HG03520 (cell line): ENCODE results near the gene GPRC5B.

Experiments
- ATAC-seq: cut with Tn5 transposase; IDR thresholded peaks from one replicate; pipeline ENCODE4 v1.9.1; 2021; ENCODE audit warnings: mild to moderate bottlenecking, moderate library complexity; ENCODE audit not compliant: unreplicated experiment

Gene GPRC5B

DNA sequence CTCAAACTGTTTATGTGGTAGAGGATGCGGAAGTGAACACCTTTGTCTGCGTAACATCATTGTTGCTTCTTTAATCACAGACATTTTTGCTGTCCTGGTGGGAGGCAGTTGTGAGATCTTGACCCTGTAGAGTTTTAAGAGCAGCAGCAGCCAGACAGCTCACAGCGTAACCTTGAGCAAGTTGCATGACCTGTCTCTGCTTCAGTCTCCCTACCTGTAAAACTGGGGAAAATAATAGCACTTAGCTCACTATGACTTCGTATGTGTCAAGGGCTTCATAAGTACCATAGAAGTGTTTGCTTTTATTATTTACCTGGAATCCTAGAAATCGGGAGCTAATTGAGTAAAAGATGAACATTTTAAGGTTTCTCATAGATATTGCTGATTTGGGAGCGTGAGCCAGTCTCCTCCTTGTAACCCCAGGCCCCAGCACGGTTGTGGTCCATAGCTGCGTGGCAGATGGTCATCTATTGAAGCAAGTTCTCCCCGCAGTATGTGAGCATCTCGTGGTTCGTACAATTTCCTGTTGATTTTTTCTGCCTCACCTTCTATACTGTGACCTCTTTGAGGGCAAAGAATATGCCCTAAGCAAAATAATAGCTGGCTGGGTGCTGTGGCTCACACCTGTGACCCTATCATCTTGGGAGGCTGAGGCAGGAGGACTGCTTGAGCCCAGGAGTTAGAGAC lies 34.4 kb downstream of the GPRC5B start:
- ATAC-seq, result no peak

DNA sequence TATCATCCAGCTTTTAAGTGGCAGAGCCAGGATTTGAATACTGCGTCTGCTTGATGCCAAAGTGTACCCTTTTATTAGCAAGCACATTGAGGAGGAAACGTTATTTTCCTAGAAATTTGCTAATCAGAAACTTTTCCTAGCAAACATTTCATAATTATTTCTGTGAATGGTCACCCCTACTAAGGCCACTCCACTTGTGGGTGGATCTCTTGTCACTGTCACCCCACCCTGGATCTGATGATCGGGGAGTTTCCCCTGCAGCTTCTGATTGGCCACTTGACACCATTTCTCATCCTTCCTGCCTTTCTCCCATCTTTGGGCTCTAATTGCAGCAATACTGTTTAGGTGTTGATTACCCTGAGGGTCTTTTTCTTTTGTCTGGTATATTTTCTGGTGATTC lies 35.9 kb downstream of the GPRC5B start:
- ATAC-seq, result no peak

- ATAC-seq, result no peak
These were observed 38.2 kb downstream of the GPRC5B start for GRCh38 chr16:19846436-19846835.

DNA sequence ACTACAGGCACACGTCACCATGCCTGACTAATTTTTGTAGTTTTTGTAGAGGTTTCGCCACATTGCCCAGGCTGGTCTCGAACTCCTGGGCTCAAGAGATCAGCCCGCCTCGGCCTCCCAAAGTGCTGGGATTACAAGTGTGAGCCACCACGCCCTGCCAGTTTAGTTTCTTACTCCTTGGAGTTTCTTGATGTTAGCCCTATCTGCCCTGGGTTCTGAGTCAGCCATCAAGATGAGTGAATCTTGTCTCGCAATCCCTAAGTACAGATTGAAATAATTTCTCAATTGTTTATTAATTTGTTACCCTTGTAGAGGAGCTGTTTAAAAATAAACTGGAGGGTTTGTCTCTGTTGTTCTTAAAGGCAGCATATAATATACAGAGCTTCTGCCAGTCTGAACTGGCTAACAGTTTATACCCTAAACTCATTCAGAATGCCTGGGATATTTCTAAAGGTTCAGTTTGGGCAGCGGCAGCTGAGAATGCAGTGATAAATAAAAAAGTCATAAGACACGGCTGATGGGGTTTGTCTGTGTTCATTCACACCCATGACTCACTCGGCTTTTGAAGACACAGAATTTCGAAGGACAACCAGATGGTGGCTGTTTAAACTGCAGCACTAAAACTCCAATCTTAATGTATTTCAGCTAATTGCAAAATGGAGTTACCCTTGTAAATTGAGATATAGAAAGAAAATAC lies 39.6 kb downstream of the GPRC5B start:
- ATAC-seq, result no peak

DNA sequence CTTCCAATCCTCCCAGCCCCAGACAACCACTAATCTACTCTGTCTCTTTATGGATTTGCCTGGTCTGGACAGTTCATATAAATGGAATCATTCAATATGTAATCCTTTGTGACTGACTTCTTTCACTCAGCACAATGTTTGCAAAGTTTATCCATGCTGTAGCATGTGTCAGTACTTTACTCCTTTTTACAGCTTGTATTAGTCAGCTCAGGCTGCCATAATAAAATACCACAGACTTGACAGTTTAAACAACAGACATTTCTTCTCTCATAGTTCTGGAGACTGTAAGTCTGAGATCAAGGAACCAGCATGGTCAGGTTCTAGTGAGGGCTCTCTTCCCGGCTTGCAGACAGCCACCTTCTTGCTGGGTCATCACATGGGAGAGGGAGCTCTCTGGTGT lies 41.3 kb downstream of the GPRC5B start:
- ATAC-seq, result no peak

DNA sequence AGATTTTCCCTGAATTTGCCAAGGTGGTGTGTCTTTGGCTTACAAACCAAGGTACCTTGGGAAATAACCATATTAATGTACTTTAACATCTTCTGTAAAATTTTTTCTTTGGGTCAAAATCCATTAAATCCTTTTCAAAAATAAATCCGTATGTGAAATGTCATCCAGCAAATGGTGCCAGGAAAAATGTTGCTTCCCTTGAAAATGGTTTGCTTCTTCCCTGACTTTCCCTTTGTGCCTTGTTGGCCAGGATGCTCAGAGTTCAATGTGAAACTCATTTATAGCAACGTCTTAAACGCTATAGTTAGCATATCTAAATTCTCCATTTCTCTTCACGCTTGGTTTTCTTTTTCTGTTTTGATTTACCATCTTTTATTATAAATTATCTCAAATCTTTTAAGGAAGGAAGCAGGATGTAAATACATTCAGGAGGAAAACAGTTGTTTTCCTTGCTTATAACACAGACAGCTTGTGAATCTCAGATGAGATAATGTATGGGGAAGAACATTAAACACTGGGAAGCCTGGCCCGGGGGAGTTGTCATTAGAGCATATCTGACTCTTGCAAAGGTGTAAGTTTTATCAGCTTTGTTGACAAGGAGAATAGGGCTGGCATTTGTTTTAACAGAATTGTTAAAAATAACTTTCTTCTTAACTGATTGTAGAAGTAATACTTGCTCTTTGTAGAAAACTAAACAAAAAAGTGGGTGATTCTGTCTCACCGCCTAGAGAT lies 42.1 kb downstream of the GPRC5B start:
- no peak for ATAC-seq

DNA sequence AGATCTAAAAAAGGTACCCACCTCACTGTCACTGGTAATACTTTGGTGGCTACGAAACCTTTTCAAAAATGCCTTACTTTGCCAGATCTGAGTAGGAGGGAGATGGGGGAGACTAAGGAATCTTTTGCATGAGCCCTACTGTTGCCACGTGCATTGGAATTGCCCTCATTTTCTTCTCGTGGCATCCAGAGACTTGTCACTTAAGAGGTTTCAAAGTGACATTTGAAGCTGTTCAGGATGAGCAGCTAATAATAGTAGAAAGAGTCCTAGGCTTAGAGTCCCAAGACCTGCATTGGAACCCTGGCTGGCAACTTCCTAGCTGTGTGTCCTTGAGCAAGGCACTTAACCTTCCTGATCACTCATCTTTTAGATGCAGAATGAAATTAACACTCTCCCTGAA lies 43.5 kb downstream of the GPRC5B start:
- no peak for ATAC-seq

GRCh38 chr16:19840524-19841110 lies 44.0 kb downstream of the GPRC5B start:
- no peak for ATAC-seq

DNA sequence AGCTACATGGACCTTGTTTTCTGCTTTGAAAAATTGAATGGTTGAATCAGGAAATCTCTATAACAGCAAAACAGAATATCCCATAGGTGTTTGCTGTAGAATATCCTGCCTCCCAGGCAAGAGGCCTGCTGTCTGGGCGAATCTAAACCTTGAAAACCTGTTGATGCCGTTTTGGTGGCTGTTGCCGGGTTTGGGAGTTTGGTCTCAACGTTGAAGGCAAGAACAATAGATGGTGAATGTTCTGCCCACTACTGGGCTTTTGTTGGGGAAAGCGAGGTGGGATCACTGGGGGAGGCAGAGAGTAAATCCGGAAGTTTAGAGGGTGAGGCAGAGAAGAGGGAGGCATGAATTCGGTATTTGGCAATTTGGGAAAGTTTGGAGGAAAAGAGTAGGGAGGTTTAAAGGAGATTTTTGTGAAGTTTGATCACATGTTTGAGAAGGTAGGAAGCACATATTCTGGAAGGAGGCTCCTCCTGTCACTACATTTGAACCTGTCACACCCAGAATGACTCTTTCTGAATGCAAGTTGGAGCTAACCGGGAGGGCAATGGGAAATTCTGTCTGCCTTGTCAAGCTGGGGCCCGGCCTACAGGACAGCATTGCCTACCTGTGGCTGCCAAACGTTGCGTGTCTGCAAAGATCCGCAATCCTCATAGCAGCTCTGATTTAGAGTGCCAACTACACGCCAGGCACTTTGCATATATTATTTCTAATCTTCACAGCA lies 46.5 kb downstream of the GPRC5B start:
- ATAC-seq, result no peak

GRCh38 chr16:19837331-19837980 lies 47.2 kb downstream of the GPRC5B start:
- no peak for ATAC-seq

DNA sequence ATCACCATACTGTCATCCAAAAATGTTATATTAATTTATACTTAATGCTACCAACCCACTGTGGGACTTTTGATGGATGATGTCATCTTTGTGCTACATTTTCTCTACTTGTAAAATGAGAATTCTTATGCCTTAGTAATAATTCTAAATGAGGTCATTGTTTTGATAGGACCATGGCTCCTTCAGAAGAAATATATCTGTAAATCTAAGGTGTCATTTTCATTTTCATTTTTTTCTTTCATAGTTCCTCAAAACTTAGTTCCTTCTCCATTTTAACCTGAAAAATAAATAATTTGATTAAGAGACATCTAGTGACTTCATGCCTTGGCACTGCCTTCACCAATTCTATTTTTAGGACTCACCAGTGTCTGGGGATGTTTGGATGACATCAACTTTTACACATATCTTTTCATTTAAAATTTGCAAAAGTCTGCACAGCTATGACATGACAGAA lies 48.7 kb downstream of the GPRC5B start:
- ATAC-seq, result no peak

DNA sequence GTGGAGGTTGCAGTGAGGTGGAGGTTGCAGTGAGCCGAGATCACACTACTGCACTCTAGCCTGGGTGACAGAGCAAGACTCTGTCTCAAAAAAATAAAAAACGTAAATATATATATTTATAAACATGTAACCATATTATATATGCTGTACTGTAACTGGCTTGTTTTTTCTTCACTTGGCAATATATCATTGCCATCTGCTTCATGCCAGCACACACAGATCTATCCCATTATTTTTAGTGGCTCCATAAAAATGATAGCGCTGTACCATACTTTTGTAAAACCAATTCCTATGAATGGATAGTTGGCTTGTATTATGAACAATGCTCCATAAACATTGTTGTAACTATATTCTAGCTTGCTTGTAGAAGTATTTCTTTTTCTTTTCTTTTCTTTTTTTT lies 49.5 kb downstream of the GPRC5B start:
- ATAC-seq, result no peak

DNA sequence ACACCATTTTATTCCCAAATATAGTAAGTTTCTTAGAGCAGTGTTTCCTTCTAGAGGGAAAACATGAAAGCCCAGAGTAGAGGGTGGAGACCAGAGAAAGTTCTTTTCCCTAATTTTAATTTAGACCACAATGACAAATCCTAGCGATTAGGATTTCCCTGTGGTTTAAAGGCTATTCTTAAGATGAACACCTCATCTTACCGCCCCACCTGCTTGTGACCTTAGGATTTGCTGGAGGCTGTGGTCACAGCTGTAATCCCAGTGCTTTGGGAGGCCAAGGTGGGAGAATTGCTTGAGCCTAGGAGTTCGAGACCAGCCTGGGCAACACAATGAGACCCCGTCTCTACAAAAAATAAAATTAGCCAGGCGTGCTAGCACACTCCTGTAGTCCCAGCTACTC lies 51.1 kb downstream of the GPRC5B start:
- no peak for ATAC-seq

GRCh38 chr16:19833176-19833575 lies 51.5 kb downstream of the GPRC5B start:
- ATAC-seq, result no peak

DNA sequence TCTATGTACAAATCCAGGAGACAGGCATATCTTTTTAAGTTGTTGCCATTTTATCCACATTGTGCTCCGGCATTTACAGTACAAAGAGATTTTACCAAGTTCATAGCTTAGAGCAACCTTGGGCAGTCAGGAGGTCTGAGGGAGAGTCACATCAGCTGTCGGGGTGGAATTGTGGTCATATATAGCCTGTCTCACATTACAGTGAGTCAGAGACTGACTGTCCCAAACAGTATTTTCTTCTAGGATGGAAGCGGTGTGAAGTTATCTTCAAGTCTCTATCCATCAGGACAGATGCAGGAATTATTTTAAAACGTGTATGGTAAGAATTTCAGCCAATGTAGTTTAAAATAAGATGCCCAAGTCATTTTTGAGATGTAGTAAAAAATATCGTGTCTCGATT lies 53.0 kb downstream of the GPRC5B start:
- ATAC-seq, result no peak

DNA sequence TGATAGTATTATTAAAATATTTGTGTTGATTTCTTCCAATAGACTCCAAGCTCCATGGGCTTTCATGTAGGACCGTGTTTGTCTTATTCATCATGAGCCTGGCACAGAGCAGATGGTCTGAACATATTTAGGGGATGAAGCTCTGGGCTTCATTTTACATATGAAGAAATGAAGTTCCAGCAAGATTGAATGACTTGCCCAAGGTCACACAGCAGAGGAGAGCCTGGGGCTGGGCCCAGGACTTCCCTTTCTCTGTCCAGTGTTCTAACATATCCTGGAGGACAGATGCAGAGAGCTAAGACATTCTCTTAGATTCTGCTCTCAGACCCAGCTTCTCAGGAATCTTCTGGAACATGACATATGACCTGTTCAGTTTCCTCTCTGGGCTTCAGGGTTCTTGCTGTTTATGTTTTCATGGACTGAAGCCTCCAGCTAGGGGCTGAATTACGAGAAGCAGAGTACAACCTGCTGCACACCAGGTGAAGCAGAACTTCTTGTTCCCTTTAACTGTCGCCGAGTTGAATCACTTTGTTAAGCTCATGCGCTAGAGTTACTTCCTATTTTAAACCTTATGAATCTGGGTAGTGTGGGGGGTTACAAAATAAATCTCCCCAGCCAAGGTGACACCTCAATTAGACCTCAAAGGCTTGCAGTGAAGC lies 53.6 kb downstream of the GPRC5B start:
- no peak for ATAC-seq

DNA sequence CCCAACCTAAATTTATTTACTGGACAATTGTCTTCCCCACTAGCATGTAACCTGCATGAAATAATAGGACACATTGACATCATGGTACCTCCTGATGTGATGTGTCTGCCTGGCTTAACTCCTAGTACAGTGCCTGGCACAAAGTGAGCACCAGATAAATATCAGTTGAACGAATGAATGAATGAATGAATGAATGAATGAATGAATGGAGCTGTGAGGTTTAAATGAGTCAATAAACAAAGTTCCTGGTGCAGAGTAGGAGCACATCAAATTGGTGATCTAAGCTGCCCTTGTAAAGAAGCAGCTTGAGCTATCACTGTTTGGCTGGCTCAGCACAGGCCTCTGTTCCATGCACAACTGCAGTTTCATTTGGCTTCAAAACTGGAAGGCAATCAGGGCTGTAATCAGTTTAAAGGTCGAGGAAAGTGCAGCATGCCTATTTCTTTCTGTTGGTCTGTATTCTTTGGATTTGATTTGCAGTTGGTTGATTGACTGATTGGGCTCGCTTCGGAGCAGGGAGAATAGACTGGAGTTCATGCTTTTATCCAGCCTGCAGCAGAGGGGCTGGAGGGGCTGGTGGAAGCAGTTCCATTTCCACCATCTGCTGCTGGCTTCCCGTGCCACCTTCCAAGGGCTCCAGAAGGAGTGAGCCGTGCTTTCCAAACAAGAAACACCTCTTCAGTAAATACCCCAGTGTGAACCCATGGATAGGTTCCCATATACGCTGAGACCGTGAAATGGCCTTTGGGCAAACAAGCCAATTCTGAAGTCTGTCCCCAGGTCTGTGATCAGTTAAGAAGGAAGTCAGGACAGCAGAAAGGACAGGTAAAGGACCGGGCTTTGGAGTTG lies 54.6 kb downstream of the GPRC5B start:
- ATAC-seq, result no peak

- ATAC-seq, result no peak
These were observed 60.4 kb downstream of the GPRC5B start for GRCh38 chr16:19824216-19824615.

DNA sequence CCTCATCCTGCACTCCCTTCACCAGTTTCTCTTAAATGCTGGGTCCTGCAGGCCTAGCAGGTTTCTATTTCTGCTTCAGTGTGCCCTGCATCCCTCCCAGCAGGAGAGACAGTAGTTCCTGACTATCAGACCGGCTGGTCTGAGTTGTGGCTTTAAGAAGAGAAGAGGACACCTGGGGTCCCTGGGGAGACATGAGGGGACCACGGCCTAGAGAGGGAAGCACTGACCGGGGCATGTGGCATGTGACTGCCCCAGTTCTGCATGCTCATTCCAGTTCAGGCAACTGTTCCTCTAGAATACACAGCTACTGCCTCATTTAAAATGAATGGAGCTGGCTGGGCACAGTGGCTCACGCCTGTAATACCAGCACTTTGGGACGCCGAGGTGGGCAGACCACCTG lies 61.3 kb downstream of the GPRC5B start:
- ATAC-seq, result no peak
